RWPE1 (cell line): ENCODE measurements around the gene SDE2.
"Not testable (repeated sequence)": the region's sequence is repeated elsewhere in the genome, so short reads cannot be mapped to it uniquely, and the experiment has no call there.

Source experiments
- CTCF ChIA-PET: fragments of 350-600 bp; sonication (Branson Sonifier 250); formaldehyde crosslinking; extraction: SDS; loops from one replicate; lab custom pipeline; 2021; lab: Yijun Ruan, JAX
- POLR2A ChIA-PET: fragments of 400-600 bp; formaldehyde crosslinking; extraction: SDS; loops from one replicate; lab custom pipeline; 2020; ENCODE audit warnings: antibody characterized with exemption; ENCODE audit not compliant: low non-redundant PET; lab: Yijun Ruan, JAX
- DNase-seq: peaks from one replicate; pipeline ENCODE4 v3.0.0; 2012; ENCODE audit warnings: low spot score
- H3K27ac ChIP-seq: fragments of 450-650 bp; 2 replicates; pipeline ENCODE4 v1.5.1; 2017
- CTCF ChIP-seq: fragments of 450-650 bp; conservative IDR thresholded peaks from 2 replicates; pipeline ENCODE4 v1.5.1; 2017; ENCODE audit warnings: low read depth, mild to moderate bottlenecking

SDE2 gene

GRCh38 chr1:226003502-226004170, 4.5 kb upstream of the SDE2 start:
- no peak for TF ChIP-seq CTCF
- ChIA-PET POLR2A (no interaction called here), CTCF (interaction anchor here (0.5 to 0.8 kb wide), 2 partner anchors 16 to 17 kb away, joined by 3 to 4 read pairs; no protein-coding TSS in a partner anchor)
- H3K27ac ChIP-seq, result no peak overlapping the region
- no peak for DNase-seq

GRCh38 chr1:226002667-226003501, 3.7 kb upstream of the SDE2 start:
- H3K27ac ChIP-seq, result no peak overlapping the region
- ChIA-PET POLR2A (no interaction called here), CTCF (interaction anchor here (0.6 kb wide), 1 partner anchor 571 kb away, joined by 3 read pairs; no protein-coding TSS in a partner anchor)
- TF ChIP-seq CTCF, result no peak
- no peak for DNase-seq

- ChIA-PET CTCF (interaction anchor here (0.6 kb wide), 1 partner anchor 570 kb away, joined by 3 read pairs; no protein-coding TSS in a partner anchor), POLR2A (no interaction called here)
- TF ChIP-seq CTCF, result no peak
- DNase-seq, result no peak
- no peak overlapping the region for H3K27ac ChIP-seq
Observed at GRCh38 chr1:226001963-226002666, 3.0 kb upstream of the SDE2 start.

GRCh38 chr1:226001088-226001487, 1.9 kb upstream of the SDE2 start:
- no peak overlapping the region for H3K27ac ChIP-seq
- no peak for TF ChIP-seq CTCF
- POLR2A ChIA-PET, result no interaction called here
- DNase-seq, result no peak
- CTCF ChIA-PET, result no interaction called here

- CTCF ChIA-PET, result interaction anchor here (0.8 kb wide), 1 partner anchor 189 kb away, joined by 3 read pairs; no protein-coding TSS in a partner anchor
- POLR2A ChIA-PET, DNase-seq, H3K27ac ChIP-seq: not testable (repeated sequence)
Observed at GRCh38 chr1:226000493-226001081, 1.4 kb upstream of the SDE2 start.

GRCh38 chr1:225999912-226000337, 782 bp upstream of the SDE2 start:
- H3K27ac ChIP-seq, result peak overlapping the region; percentile 81
- no peak for DNase-seq
- no peak for TF ChIP-seq CTCF
- ChIA-PET CTCF (interaction anchor here (0.6 to 1.2 kb wide), 7 partner anchors 14 to 598 kb away, joined by 3 read pairs; partner anchors contain the start of gene H3-3A), POLR2A (interaction anchor here (0.9 to 1.0 kb wide), 2 partner anchors 62 to 121 kb away, joined by 3 to 4 read pairs; partner anchors contain the start of gene H3-3A)
